T47D (cell line): ENCODE results near the gene PRDM8.

Source experiments
- DNase-seq, 2 experiments: peaks; one replicate each; pipeline versions ENCODE4 v3.0.0 to v3.0.0-alpha.2; 2011 to 2012; ENCODE audit warnings: low read depth in 1 of 2, low spot score in 1 of 2
- JUND ChIP-seq: IDR thresholded peaks from 2 replicates; pipeline ENCODE4 v1.6.1; 2012; ENCODE audit warnings: low read depth
- in situ Hi-C: cut with HindIII; loops from 2 replicates; pipeline ENCODE4 v1.10.0; 2016; ENCODE audit warnings: low sequenced_read_pairs, low pct_unique_long_range_greater_than_20kb

Gene PRDM8

DNA sequence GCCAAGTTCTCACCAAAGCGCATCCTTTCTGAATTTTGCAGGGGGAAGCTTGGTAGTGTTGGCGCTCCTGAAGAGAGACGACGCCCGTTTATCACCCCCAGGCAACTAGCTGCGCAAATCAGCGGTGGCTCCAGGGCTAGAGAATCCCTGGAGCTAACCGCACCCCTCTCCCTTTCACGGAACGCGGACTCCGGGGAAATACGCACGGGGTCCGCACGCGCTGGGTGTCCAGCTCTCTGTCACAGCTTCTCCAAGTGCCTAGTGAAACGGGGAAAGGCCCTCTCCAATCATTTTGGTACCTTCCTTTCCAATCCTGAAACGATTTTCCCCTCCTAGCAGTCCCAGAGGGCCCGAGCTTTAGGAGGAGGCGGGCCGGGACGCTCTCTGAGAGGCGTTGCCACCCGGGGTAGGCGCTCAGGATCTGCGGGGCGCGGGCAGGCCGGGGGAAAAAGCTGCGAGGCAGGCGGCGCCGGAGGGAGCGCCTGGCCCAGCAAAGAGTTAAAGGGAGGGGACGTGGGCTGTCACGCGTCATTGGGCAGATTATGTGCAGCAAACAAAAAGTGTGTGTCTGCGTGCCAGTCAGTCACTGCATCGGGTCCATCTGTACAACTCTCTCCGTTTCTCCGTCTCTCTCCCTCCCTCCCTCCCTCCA, at the start of gene PRDM8:
TSS of gene PRDM8 (plus strand) at position 582 of the 652 bp plus-strand sequence. CDS start 2,578 bp downstream, outside the sequence.
- in situ Hi-C loops, result no loop called here
- TF ChIP-seq JUND, result no peak
- no peak for DNase-seq

DNA sequence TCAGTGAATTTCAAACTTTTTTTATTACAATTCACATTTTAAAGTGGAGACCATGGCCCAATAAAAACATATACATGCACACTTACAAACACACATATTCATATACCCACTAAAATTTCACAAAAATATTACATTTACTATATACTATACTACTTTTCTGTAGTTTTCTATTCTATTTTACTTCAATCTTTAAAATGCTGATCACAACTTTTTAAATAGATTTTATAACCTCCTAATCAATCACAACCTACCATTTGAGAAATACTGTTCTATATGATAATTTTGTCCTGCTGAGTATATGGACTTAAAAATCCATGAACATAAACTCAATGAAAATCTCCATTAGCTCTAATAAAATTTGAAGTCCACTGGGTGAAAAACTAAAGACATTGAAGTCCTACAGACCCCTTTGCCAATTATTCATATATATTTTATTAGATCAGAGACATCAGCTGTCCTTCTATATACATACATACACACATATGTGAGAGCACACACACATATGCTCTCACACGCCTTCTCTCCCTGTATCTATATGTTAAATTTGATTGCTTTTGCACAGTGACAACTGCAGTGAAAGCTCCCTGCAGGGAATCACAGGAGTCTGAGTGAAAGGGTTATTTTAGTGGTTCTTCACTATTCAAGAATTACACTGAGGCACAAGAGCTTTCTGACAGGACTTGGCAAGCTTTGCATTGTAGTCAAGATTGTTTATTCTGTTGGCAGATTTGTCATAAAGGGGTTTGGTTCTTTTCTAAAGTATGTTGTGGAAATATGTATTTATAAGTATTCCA, 46.7 kb upstream of the PRDM8 start:
- in situ Hi-C loops, result no loop called here
- TF ChIP-seq JUND, result no peak
- DNase-seq, result no peak

DNA sequence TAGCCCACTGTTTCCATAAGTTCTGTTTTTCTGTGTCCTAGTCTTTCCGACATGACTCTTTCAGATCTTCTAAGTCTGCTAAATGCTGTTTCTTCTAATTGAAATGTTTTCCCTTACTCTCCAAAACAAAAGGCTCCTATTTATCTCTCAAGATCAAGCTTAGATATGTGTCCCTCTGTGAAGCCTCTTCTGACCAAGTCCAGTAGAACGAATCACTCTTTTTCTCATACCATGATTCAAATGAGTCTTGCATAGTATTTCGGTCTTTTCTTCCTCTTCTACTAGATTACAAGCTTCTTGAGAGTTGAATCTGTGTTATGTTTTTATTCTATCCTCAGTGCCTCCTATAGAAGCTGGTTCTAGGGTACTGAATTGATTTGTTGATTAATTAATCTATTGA, 45.3 kb upstream of the PRDM8 start:
- TF ChIP-seq JUND, result no peak
- no peak for DNase-seq
- in situ Hi-C loops, result no loop called here

DNA sequence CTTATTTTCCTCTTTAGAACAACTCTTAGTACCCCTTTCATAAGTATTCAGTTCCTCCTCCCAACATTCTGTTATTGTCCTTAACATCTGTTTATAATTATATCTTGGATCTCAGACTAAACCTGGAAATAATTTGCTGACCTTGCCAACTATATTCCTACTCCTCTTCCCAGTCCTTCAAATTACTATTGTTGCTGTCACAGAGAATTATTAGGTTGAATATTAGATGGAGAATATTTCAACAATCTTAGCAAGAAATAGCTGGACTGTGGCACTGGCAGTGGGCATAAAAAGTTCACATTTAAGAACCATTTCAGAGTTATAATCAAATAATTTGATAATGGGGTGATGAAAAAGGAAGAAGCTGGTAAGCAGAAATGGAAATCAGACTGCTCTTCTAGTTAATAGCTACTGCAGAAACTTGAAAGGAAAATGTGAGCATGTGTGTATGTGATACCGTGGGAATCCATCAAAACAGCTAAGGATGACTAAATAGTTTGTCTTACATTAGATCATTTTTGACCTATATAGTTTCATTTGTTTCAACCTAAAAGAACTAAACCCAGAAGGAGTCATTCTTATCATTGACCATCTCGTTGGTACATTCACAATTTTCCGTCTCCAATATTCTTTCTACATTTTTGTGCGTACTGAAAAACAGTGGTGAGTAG, 43.3 kb upstream of the PRDM8 start:
- TF ChIP-seq JUND, result no peak
- no peak for DNase-seq
- in situ Hi-C loops, result no loop called here

DNA sequence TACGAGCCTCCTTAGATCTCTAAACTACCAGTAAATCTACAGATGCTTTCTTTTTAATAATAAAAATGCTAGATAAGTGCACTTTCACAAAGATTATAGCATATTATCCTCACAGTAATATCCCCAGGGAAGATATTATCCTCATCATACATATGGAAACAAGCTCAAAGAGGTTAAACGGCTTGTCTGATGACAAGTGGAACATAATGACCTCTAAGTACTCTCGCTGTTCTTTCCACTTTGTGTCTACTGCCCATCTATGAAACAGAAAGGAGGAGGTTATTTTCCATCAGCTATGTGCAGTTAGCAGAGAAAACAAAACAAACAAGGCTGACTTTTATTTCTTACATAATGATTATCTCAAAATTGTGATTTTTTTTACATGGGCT, 42.8 kb upstream of the PRDM8 start:
- no peak for TF ChIP-seq JUND
- in situ Hi-C loops, result no loop called here
- no peak for DNase-seq

DNA sequence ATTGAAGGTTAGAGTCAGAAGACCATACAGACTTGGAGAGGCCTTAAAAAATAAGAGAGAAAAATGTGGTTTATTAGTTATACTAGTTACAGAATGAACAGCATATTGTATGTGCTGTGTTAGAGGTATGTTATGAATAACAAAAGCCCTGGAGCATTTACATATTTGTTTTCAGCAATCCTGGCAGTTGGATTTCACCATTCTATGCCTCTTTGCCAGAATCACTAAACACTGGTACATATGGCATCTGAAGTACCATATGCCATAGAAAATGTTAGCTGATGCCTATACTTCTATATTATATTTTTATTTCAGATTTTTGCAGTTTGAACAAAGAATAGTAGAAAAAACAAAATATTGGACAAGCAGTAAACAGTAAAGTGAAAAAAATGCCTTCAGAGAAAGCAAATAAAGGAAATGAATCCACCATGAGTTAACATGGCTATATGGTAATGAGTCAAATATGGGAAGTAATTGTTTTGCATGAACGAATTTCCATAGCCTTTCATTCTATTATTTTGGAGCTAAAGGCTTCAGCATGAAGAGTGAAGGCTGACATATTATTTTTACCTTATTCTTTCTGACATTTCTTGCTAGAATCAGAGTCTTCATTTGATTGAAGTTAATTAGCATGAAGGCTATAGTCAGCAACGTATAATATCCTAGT, 41.9 kb upstream of the PRDM8 start:
- DNase-seq, result no peak
- no peak for TF ChIP-seq JUND
- in situ Hi-C loops, result no loop called here

DNA sequence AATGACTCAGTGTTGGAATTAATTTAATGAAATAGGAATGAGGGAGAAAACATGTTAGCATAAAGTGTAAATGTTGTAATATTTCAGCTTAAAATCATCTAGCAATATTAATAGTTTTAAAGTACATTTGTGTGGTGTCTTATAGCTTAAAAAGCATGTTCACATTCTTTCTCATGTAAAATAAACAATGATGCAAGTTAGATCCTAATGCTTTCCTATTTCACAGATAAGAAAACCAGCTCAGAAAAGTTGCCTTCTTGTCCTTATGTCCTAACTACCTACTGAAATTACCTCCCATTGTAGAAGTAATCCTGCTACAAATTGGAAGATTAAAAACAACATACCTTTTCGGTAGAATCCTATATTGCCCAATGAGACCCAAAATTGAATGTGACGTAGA, 40.9 kb upstream of the PRDM8 start:
- in situ Hi-C loops, result no loop called here
- TF ChIP-seq JUND, result no peak
- no peak for DNase-seq

DNA sequence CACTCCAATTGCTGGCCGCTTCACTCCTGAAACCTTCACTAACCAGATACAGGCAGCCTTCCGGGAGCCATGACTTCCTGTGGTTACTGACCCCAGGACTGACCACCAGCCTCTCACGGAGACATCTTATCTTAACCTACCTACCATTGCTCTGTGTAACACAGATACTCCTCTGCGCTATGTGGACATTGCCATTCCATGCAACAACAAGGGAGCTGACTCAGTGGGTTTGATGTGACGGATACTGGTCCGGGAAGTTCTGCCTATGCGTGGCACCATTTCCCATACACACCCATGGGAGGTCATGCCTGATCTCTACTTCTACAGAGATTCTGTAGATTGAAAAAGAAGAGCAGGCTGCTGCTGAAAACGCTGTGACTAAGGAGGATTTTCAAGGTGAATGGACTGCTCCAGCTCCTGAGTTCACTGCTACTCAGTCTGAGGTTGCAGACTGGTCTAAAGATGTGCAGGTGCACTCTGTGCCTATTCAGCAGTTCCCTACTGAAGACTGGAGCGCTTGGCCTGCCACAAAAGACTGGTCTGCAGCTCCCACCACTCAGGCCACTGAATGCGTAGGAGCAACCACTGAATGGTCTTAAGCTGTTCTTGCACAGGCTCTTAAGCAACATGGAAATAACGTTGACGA, 35.8 kb upstream of the PRDM8 start:
- DNase-seq, result no peak
- in situ Hi-C loops, result no loop called here
- no peak for TF ChIP-seq JUND

DNA sequence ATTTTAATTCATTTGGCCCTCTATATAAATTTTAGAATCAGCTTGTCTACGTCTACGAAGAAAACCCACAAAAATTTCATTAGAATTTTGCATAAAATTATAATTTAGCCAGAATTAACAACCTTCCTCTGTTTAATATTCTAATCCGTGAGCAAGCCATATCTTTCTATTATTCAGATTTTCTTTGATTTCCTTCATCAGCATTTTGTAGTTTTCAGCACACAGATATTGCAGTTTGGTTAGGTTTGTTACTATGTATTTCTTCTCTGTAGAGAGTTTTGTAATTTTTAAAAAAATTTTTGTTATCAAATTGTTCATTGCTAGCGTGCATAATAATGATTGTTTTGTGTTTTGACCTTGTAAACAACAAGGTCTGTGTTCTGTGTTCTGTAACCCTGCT, 34.9 kb upstream of the PRDM8 start:
- in situ Hi-C loops, result no loop called here
- TF ChIP-seq JUND, result no peak
- DNase-seq, result no peak

DNA sequence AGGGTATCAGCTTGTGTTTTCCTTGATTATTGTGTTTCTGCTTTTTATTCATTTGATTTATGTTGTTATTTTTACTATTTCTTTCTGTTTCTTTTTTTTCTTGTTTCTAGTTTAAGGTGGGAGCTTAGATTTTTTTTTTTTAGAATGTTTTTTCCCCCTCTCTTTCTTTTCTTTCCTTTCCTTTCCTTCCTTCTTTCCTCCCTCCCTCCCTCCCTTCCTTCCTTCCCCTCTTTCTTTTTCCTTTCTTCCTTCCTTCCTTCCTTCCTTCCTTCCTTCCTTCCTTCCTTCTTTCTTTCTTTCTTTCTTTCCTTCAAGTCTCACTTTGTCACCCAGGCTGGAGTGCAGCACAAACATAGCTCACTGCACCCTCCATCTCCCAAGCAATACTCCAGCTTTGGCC, 31.4 kb upstream of the PRDM8 start:
- no peak for TF ChIP-seq JUND
- no peak for DNase-seq
- in situ Hi-C loops, result no loop called here

DNA sequence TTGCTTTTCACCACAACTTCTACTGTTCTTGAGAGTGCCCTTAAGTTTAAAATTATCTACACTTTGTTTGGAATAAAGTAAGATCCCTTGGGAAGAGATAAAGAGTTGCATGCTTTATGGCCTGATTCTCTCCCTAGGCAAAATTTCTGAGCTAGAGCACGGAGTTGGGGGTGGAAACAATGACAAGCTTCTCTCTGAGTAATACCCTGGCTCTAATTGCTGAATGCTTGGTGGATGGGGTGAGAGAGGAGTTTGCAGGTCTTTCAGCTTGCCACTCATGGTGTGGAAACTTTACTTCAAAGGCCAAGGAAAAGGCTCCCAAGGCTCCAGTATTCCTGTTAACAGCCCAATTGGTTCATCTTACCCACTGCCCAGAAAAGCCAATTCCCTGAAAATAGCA, 26.1 kb upstream of the PRDM8 start:
- no peak for DNase-seq
- TF ChIP-seq JUND, result no peak
- in situ Hi-C loops, result no loop called here

DNA sequence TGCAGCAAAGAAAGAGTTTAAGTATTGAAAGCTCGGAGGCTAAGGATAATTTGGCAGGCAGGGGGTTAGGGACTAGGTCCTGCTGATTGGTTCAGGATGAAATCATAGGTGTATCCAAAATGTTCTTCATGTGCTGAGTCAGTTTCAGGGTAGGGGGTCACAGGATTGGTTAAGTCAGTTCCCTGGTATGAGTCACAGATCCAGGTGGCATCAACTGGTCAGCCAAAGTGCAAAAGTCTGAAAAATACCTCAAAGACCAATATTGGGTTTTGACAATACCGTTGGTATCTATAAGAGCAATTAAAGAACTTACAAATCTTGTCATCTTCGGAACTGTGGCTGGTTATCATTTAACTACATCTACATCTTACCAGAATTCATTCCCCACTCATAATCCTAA, 25.6 kb upstream of the PRDM8 start:
- in situ Hi-C loops, result no loop called here
- TF ChIP-seq JUND, result no peak
- no peak for DNase-seq
